Neural progenitor cell (in vitro differentiated cells): ENCODE measurements around the gene ENOX2. TPM values are rescaled to one million over a fixed set of nuclear protein-coding genes. Genes with fewer than 3 reads are reported as not detected.

Experiments
- DNase-seq: peaks from one replicate; pipeline ENCODE4 v3.0.0-alpha.2; 2016; ENCODE audit warnings: low spot score
- H2AFZ ChIP-seq: fragments of 200-600 bp; sonication (generic); replicated peaks from 2 replicates; pipeline ENCODE4 v1.6.1; 2016; ENCODE audit warnings: antibody characterized with exemption
- H3F3A ChIP-seq: fragments of 200-600 bp; sonication (generic); 2 replicates; pipeline ENCODE4 v1.6.1; 2016; ENCODE audit warnings: antibody characterized with exemption, low read depth
- H3K27ac ChIP-seq: fragments of 200-600 bp; sonication (generic); 2 replicates; pipeline ENCODE4 v1.5.1; 2016; ENCODE audit warnings: mild to moderate bottlenecking
- H3K27me3 ChIP-seq: fragments of 200-600 bp; sonication (generic); 2 replicates; pipeline ENCODE4 v1.6.1; 2016; ENCODE audit warnings: mild to moderate bottlenecking, moderate library complexity
- H3K36me3 ChIP-seq: fragments of 200-600 bp; sonication (generic); 2 replicates; pipeline ENCODE4 v1.5.1; 2016
- H3K4me1 ChIP-seq: fragments of 200-600 bp; sonication (generic); 2 replicates; pipeline ENCODE4 v1.6.1; 2016; ENCODE audit warnings: mixed run types
- H3K4me2 ChIP-seq: fragments of 200-600 bp; sonication (generic); 2 replicates; pipeline ENCODE4 v1.6.1; 2016
- H3K4me3 ChIP-seq: fragments of 200-600 bp; sonication (generic); 2 replicates; pipeline ENCODE4 v1.5.1; 2016
- H3K79me2 ChIP-seq: fragments of 200-600 bp; sonication (generic); 2 replicates; pipeline ENCODE4 v1.6.1; 2016; ENCODE audit warnings: low read depth
- H3K9ac ChIP-seq: fragments of 200-600 bp; sonication (generic); 2 replicates; pipeline ENCODE4 v1.6.1; 2016
- H3K9me3 ChIP-seq: fragments of 200-600 bp; sonication (generic); 2 replicates; pipeline ENCODE4 v1.5.1; 2016; ENCODE audit warnings: low read depth
- H4K20me1 ChIP-seq: fragments of 200-600 bp; sonication (generic); 2 replicates; pipeline ENCODE4 v1.6.1; 2016; ENCODE audit warnings: low read depth
- H3K27ac Mint-ChIP-seq: 3 replicates; pipeline ENCODE4 v1.8.0; 2021; ENCODE audit warnings: mixed read lengths
- H3K27me3 Mint-ChIP-seq: 2 replicates; pipeline ENCODE4 v1.8.0; 2022; ENCODE audit warnings: low read depth, mild to moderate bottlenecking, inconsistent platforms, moderate library complexity, mixed read lengths; ENCODE audit not compliant: insufficient read depth
- H3K36me3 Mint-ChIP-seq: 3 replicates; pipeline ENCODE4 v1.8.0; 2021; ENCODE audit warnings: mixed read lengths
- H3K4me1 Mint-ChIP-seq: 3 replicates; pipeline ENCODE4 v1.8.0; 2021; ENCODE audit warnings: mixed read lengths
- H3K4me3 Mint-ChIP-seq: 3 replicates; pipeline ENCODE4 v1.8.0; 2021; ENCODE audit warnings: mild to moderate bottlenecking, moderate library complexity, mixed read lengths
- H3K9me3 Mint-ChIP-seq: 3 replicates; pipeline ENCODE4 v1.8.0; 2020; ENCODE audit warnings: mixed read lengths
- CTCF ChIP-seq: fragments of 200-600 bp; sonication (generic); IDR thresholded peaks from 2 replicates; pipeline ENCODE4 v1.5.1; 2017; ENCODE audit warnings: antibody characterized with exemption, mild to moderate bottlenecking
- EZH2 ChIP-seq: fragments of 200-600 bp; sonication (generic); IDR thresholded peaks from 2 replicates; pipeline ENCODE4 v1.6.1; 2017; ENCODE audit warnings: antibody characterized with exemption, mild to moderate bottlenecking, moderate library complexity
- EZH2phosphoT487 ChIP-seq: fragments of 200-600 bp; sonication (generic); IDR thresholded peaks from 2 replicates; pipeline ENCODE4 v1.6.1; 2017; ENCODE audit warnings: antibody characterized with exemption
- total RNA-seq: library from RNA; depleted of rRNA; stranded (reverse); fragments of >200 nt; gene quantifications from 2 replicates; pipeline ENCODE4 v1.2.3, GENCODE V29; 2015; ENCODE audit warnings: low replicate concordance

ENOX2 gene
- total RNA-seq, 1 donor from 2014 or later = 12.5 TPM

GRCh38 chrX:130699618-130700017, 203.4 kb downstream of the ENOX2 start:
- TF ChIP-seq EZH2 (no peak), EZH2phosphoT487 (no peak), CTCF (no peak)
- no peak overlapping the region for H3K27ac ChIP-seq

GRCh38 chrX:130696542-130696941, 206.5 kb downstream of the ENOX2 start:
- Histone ChIP-seq H3K9me3 (no peaks in the 10 kb centered on the region), H3K4me1 (no peaks in the 10 kb centered on the region), H2AFZ (no peak overlapping the region), H3F3A (no peaks in the 10 kb centered on the region), H3K27ac (no peak overlapping the region), H3K36me3 (no peaks in the 10 kb centered on the region), H3K4me2 (no peak overlapping the region), H3K79me2 (no peaks in the 10 kb centered on the region), H3K9ac (no peak overlapping the region), H4K20me1 (no peaks in the 10 kb centered on the region), H3K27me3 (no peaks in the 10 kb centered on the region), H3K4me3 (no peak overlapping the region)
- H3K9me3 Mint-ChIP-seq = no peaks in the 10 kb centered on the region
- peaks cover 8% of the 10 kb centered on the region for H3K4me1 Mint-ChIP-seq
- H3K36me3 Mint-ChIP-seq = no peaks in the 10 kb centered on the region
- H3K27ac Mint-ChIP-seq = no peak overlapping the region
- H3K27me3 Mint-ChIP-seq = no peaks in the 10 kb centered on the region
- TF ChIP-seq EZH2phosphoT487 = no peak
- TF ChIP-seq CTCF = no peak
- TF ChIP-seq EZH2 = no peak
- H3K4me3 Mint-ChIP-seq = no peak overlapping the region
- no peak for DNase-seq

More at GRCh38 chrX:130699618-130700017, 203.4 kb downstream of the ENOX2 start:
- Histone ChIP-seq H3K4me3 (no peak overlapping the region), H3K4me2 (no peak overlapping the region), H4K20me1 (no peaks in the 10 kb centered on the region), H3K4me1 (no peaks in the 10 kb centered on the region), H3K36me3 (no peaks in the 10 kb centered on the region), H3F3A (no peaks in the 10 kb centered on the region), H3K9ac (no peak overlapping the region), H3K27me3 (no peaks in the 10 kb centered on the region), H3K9me3 (no peaks in the 10 kb centered on the region), H3K79me2 (no peaks in the 10 kb centered on the region), H2AFZ (no peak overlapping the region)
- H3K36me3 Mint-ChIP-seq = no peaks in the 10 kb centered on the region
- peaks cover 8% of the 10 kb centered on the region for H3K4me1 Mint-ChIP-seq
- H3K27ac Mint-ChIP-seq = no peak overlapping the region
- H3K9me3 Mint-ChIP-seq = no peaks in the 10 kb centered on the region
- no peak for DNase-seq
- no peaks in the 10 kb centered on the region for H3K27me3 Mint-ChIP-seq
- H3K4me3 Mint-ChIP-seq = no peak overlapping the region

- no peaks in the 10 kb centered on the region for H3K9me3 Mint-ChIP-seq
- no peaks in the 10 kb centered on the region for H4K20me1 ChIP-seq
- H3K27ac Mint-ChIP-seq = no peak overlapping the region
- H3F3A ChIP-seq = no peaks in the 10 kb centered on the region
- H3K27ac ChIP-seq = no peak overlapping the region
- no peak overlapping the region for H3K9ac ChIP-seq
- H3K36me3 Mint-ChIP-seq = no peaks in the 10 kb centered on the region
- no peaks in the 10 kb centered on the region for H3K4me1 ChIP-seq
- H2AFZ ChIP-seq = no peak overlapping the region
- H3K27me3 Mint-ChIP-seq = no peaks in the 10 kb centered on the region
- H3K36me3 ChIP-seq = no peaks in the 10 kb centered on the region
- H3K27me3 ChIP-seq = no peaks in the 10 kb centered on the region
- no peak overlapping the region for H3K4me3 Mint-ChIP-seq
- no peak overlapping the region for H3K4me2 ChIP-seq
- H3K4me3 ChIP-seq = no peak overlapping the region
- DNase-seq = no peak
- H3K4me1 Mint-ChIP-seq = peaks cover 8% of the 10 kb centered on the region
- TF ChIP-seq EZH2phosphoT487 (no peak), CTCF (no peak), EZH2 (no peak)
- no peaks in the 10 kb centered on the region for H3K9me3 ChIP-seq
- no peaks in the 10 kb centered on the region for H3K79me2 ChIP-seq
Measured at GRCh38 chrX:130695931-130696330, 207.1 kb downstream of the ENOX2 start.
